Neuronal stem cell (in vitro differentiated cells): Measurements from ENCODE around the gene ERCC2.

ENCODE experiments used
- DNase-seq: peaks from one replicate; pipeline ENCODE4 v3.0.0-alpha.2; 2013; ENCODE audit warnings: low spot score
- H2AFZ ChIP-seq: one replicate; pipeline ENCODE4 v1.6.1; 2013; ENCODE audit warnings: mild to moderate bottlenecking, low read length, inconsistent platforms
- H2AK5ac ChIP-seq: 2 replicates; pipeline ENCODE4 v1.6.1; 2013; ENCODE audit warnings: low read depth, mild to moderate bottlenecking, inconsistent platforms, low read length, moderate library complexity, mixed read lengths
- H2BK120ac ChIP-seq: 2 replicates; pipeline ENCODE4 v1.6.1; 2013; ENCODE audit warnings: low read depth, mild to moderate bottlenecking, inconsistent platforms, low read length, moderate library complexity, mixed read lengths
- H2BK12ac ChIP-seq: one replicate; pipeline ENCODE4 v1.6.1; 2013; ENCODE audit warnings: low read length, inconsistent platforms
- H2BK15ac ChIP-seq: 2 replicates; pipeline ENCODE4 v1.6.1; 2013; ENCODE audit warnings: mild to moderate bottlenecking, low read length, inconsistent platforms, mixed read lengths
- H2BK5ac ChIP-seq: one replicate; pipeline ENCODE4 v1.6.1; 2013; ENCODE audit warnings: inconsistent platforms, mild to moderate bottlenecking, low read length, moderate library complexity
- H3K14ac ChIP-seq: one replicate; pipeline ENCODE4 v1.6.1; 2013; ENCODE audit warnings: low read length, inconsistent platforms
- H3K18ac ChIP-seq: 2 replicates; pipeline ENCODE4 v1.6.1; 2013; ENCODE audit warnings: low read length, inconsistent platforms
- H3K23ac ChIP-seq: 2 replicates; pipeline ENCODE4 v1.6.1; 2013; ENCODE audit warnings: low read depth, mild to moderate bottlenecking, mixed read lengths, low read length, inconsistent platforms; ENCODE audit not compliant: poor library complexity
- H3K27ac ChIP-seq: replicated peaks from 3 replicates; pipeline ENCODE4 v1.5.1; 2013; ENCODE audit warnings: low read length, inconsistent platforms
- H3K27me3 ChIP-seq, 3 experiments: 2 replicates each; pipeline ENCODE4 v1.6.1; 2013; ENCODE audit warnings: low read length in 3 of 3, mild to moderate bottlenecking in 2 of 3, inconsistent platforms in 1 of 3, low read depth in 1 of 3, mixed read lengths in 1 of 3, moderate library complexity in 1 of 3; ENCODE audit not compliant: control insufficient read depth in 3 of 3, insufficient read depth in 3 of 3
- H3K36me3 ChIP-seq, 2 donors: replicated peaks in 1 of 2; 2 replicates each; pipeline ENCODE4 v1.6.1; 2013; ENCODE audit warnings: low read length in 2 of 2; ENCODE audit not compliant: control insufficient read depth in 2 of 2, insufficient read depth in 2 of 2
- H3K4ac ChIP-seq: 2 replicates; pipeline ENCODE4 v1.6.1; 2013; ENCODE audit warnings: inconsistent platforms, mild to moderate bottlenecking, low read length, moderate library complexity
- H3K4me1 ChIP-seq, 2 donors: 1 replicate in 1 of 2; 2 replicates in 1 of 2; pipeline ENCODE4 v1.6.1; 2013; ENCODE audit warnings: low read length in 2 of 2, low read depth in 1 of 2; ENCODE audit not compliant: control insufficient read depth in 2 of 2, insufficient read depth in 1 of 2
- H3K4me2 ChIP-seq: one replicate; pipeline ENCODE4 v1.6.1; 2013; ENCODE audit warnings: mild to moderate bottlenecking, low read length, inconsistent platforms; ENCODE audit not compliant: insufficient read depth, poor library complexity, severe bottlenecking
- H3K4me3 ChIP-seq, 2 donors: 2 replicates each; pipeline ENCODE4 v1.5.1; 2013; ENCODE audit warnings: low read length in 2 of 2, mild to moderate bottlenecking in 2 of 2, inconsistent platforms in 1 of 2, moderate library complexity in 1 of 2
- H3K79me1 ChIP-seq: one replicate; pipeline ENCODE4 v1.6.1; 2013; ENCODE audit warnings: low read depth, mild to moderate bottlenecking, inconsistent platforms, low read length, moderate library complexity
- H3K9ac ChIP-seq: one replicate; pipeline ENCODE4 v1.6.1; 2013; ENCODE audit warnings: mild to moderate bottlenecking, low read depth, low read length, inconsistent platforms; ENCODE audit not compliant: poor library complexity
- H3K9me3 ChIP-seq, 2 donors: replicated peaks in 1 of 2; 2 replicates each; pipeline versions ENCODE3 to v1.6.1; 2013; ENCODE audit warnings: low read length in 2 of 2, mild to moderate bottlenecking in 2 of 2, inconsistent platforms in 1 of 2, low read depth in 1 of 2, mixed read lengths in 1 of 2, moderate library complexity in 1 of 2; ENCODE audit not compliant: control insufficient read depth in 2 of 2, insufficient read depth in 1 of 2
- H4K8ac ChIP-seq: one replicate; pipeline ENCODE4 v1.6.1; 2013; ENCODE audit warnings: low read depth, mild to moderate bottlenecking, inconsistent platforms, low read length, moderate library complexity
- H4K91ac ChIP-seq: one replicate; pipeline ENCODE4 v1.6.1; 2013; ENCODE audit warnings: low read length, low read depth, mild to moderate bottlenecking, inconsistent platforms; ENCODE audit not compliant: poor library complexity
- WGBS, 2 donors: extraction: QIAGEN DNeasy Blood & Tissue Kit; methylation state at CpG; one replicate each; pipeline ENCODE4 v1.1.7; 2013; ENCODE audit warnings: missing lambda C conversion rate in 2 of 2, mixed read lengths in 1 of 2; ENCODE audit not compliant: insufficient read length in 2 of 2, insufficient replicate concordance in 1 of 2; ENCODE audit errors: extremely low coverage in 2 of 2; 5-methylcytosine and 5-hydroxymethylcytosine counted together

The ERCC2 gene

GRCh38 chr19:45402298-45403061 lies 32.1 kb upstream of the ERCC2 start:
- Histone ChIP-seq H3K27ac (no peak overlapping the region), H3K27me3 (peaks cover 11 to 55% (median 18%) of the 10 kb centered on the region in 3 experiments)

GRCh38 chr19:45401815-45402214 lies 31.4 kb upstream of the ERCC2 start:
- Histone ChIP-seq H3K9me3 (peaks cover 0 to 1% of the 10 kb centered on the region in 2 donors), H3K27me3 (peaks cover 11 to 60% (median 18%) of the 10 kb centered on the region in 3 experiments)
- no CpG with 5 or more reads among the region's 6 CpGs for WGBS, 2 donors

More at GRCh38 chr19:45402298-45403061, 32.1 kb upstream of the ERCC2 start:
- no peak overlapping the region for H3K4ac ChIP-seq
- no peak overlapping the region for H2BK15ac ChIP-seq
- no peak overlapping the region for H3K23ac ChIP-seq
- H4K8ac ChIP-seq = no peak overlapping the region
- H3K36me3 ChIP-seq = no peaks in the 10 kb centered on the region
- no peak overlapping the region for H3K18ac ChIP-seq
- H2BK5ac ChIP-seq = no peak overlapping the region
- peaks cover 2% of the 10 kb centered on the region for H3K79me1 ChIP-seq
- H2AK5ac ChIP-seq = no peak overlapping the region
- H4K91ac ChIP-seq = no peak overlapping the region
- no peak overlapping the region for H2BK12ac ChIP-seq
- H3K14ac ChIP-seq = no peak overlapping the region
- H3K4me2 ChIP-seq = peak overlapping the region; percentile 44
- no peak overlapping the region for H2BK120ac ChIP-seq
- no peak overlapping the region for H3K4me3 ChIP-seq
- no peak for DNase-seq
- no peak overlapping the region for H2AFZ ChIP-seq
- WGBS, 2 donors = no CpG with 5 or more reads among the region's 40 CpGs
- peaks cover 21 to 24% of the 10 kb centered on the region in 2 donors for H3K4me1 ChIP-seq
- peaks cover 0 to 1% of the 10 kb centered on the region in 2 donors for H3K9me3 ChIP-seq
- H3K9ac ChIP-seq = no peak overlapping the region

GRCh38 chr19:45400192-45400591 lies 29.8 kb upstream of the ERCC2 start:
- peaks cover 18 to 76% (median 20%) of the 10 kb centered on the region in 3 experiments for H3K27me3 ChIP-seq
- H3K79me1 ChIP-seq = peaks cover 2% of the 10 kb centered on the region
- no CpG with 5 or more reads among the region's 6 CpGs for WGBS, 2 donors
- peak overlapping the region; percentile 63 for H3K9ac ChIP-seq
- no peak overlapping the region for H2BK5ac ChIP-seq
- H2BK120ac ChIP-seq = no peak overlapping the region
- no peak overlapping the region for H3K4ac ChIP-seq
- DNase-seq = no peak
- no peaks in the 10 kb centered on the region for H3K36me3 ChIP-seq
- no peak overlapping the region for H2AK5ac ChIP-seq
- H3K27ac ChIP-seq = no peak overlapping the region
- no peak overlapping the region for H2AFZ ChIP-seq
- no peak overlapping the region for H3K14ac ChIP-seq
- no peak overlapping the region for H3K4me3 ChIP-seq
- peak overlapping the region; percentile 60 for H3K18ac ChIP-seq
- H3K4me1 ChIP-seq = peaks cover 15 to 25% of the 10 kb centered on the region in 2 donors
- peaks cover 0 to 1% of the 10 kb centered on the region in 2 donors for H3K9me3 ChIP-seq
- no peak overlapping the region for H2BK12ac ChIP-seq
- H2BK15ac ChIP-seq = no peak overlapping the region
- no peak overlapping the region for H4K91ac ChIP-seq
- no peak overlapping the region for H4K8ac ChIP-seq
- no peak overlapping the region for H3K4me2 ChIP-seq
- H3K23ac ChIP-seq = peak overlapping the region; percentile 38

More at GRCh38 chr19:45401815-45402214, 31.4 kb upstream of the ERCC2 start:
- Histone ChIP-seq H3K4me2 (no peak overlapping the region), H3K36me3 (no peaks in the 10 kb centered on the region), H3K79me1 (peaks cover 2% of the 10 kb centered on the region), H4K8ac (no peak overlapping the region), H3K23ac (no peak overlapping the region), H3K18ac (no peak overlapping the region), H3K27ac (no peak overlapping the region), H3K4me1 (peaks cover 16 to 24% of the 10 kb centered on the region in 2 donors), H2BK12ac (no peak overlapping the region), H2AFZ (no peak overlapping the region), H2BK5ac (no peak overlapping the region), H3K4ac (no peak overlapping the region), H2AK5ac (no peak overlapping the region), H3K4me3 (no peak overlapping the region), H3K14ac (no peak overlapping the region), H2BK15ac (no peak overlapping the region), H4K91ac (no peak overlapping the region), H3K9ac (no peak overlapping the region), H2BK120ac (no peak overlapping the region)
- no peak for DNase-seq

DNA sequence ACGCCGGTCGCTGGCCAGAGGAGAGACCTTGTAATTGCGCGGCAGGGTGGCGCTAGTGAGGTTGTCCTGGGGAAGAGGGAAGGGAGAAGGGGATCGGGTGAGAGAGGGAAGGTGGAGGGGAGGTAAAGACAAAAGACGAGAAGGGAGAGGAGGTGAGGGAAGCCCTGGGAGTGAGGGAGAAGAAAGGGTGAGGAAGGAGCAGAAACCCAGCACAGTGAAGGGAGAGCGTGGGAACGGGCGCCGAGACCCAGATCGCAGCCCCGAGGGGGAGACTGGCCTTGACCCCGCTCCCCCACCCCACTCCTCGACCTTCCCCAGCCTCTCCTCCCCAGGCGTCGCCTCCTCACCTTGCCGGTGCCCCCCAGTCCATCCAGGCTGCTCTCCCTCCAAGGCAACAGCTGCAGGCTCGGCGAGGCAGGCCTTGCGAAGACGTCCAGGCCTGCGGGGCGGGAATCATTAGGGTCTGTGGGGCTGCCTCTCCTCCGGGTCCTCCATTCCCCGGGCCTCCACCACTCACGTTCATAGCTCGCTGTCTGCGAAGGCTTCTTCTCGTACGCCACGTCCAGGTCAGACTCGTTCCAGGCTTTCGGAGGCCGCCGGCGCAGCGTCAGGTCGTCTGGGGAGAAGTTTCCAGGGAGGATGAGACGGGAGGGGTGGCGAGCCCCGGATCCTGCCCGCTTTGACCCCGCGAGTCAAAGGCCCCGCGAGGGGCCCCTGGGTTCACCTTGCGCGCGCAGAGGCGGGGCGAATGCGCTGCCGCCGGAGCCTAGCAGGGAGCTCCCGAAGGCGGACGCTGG lies 25.6 kb upstream of the ERCC2 start:
- no peak overlapping the region for H2BK12ac ChIP-seq
- no CpG with 5 or more reads among the region's 59 CpGs for WGBS, 2 donors
- H2BK5ac ChIP-seq = no peak overlapping the region
- H2AK5ac ChIP-seq = no peak overlapping the region
- no peak overlapping the region for H3K18ac ChIP-seq
- H3K4me3 ChIP-seq = no peak overlapping the region
- H3K4me1 ChIP-seq = peaks cover 5 to 9% of the 10 kb centered on the region in 2 donors
- H3K27me3 ChIP-seq = peaks cover 0 to 49% (median 14%) of the 10 kb centered on the region in 3 experiments
- peaks cover 0 to 1% of the 10 kb centered on the region in 2 donors for H3K9me3 ChIP-seq
- H3K27ac ChIP-seq = no peak overlapping the region
- H3K9ac ChIP-seq = no peak overlapping the region
- no peak overlapping the region for H3K4ac ChIP-seq
- H2BK15ac ChIP-seq = no peak overlapping the region
- peak overlapping the region; percentile 43 for H3K4me2 ChIP-seq
- peak overlapping the region; percentile 61 for H2BK120ac ChIP-seq
- H3K36me3 ChIP-seq = no peaks in the 10 kb centered on the region
- H4K8ac ChIP-seq = no peak overlapping the region
- H2AFZ ChIP-seq = no peak overlapping the region
- H3K14ac ChIP-seq = no peak overlapping the region
- no peak for DNase-seq
- H4K91ac ChIP-seq = no peak overlapping the region
- H3K79me1 ChIP-seq = no peaks in the 10 kb centered on the region
- peak overlapping the region; percentile 60 for H3K23ac ChIP-seq
